Transverse colon (tissue), 3 donors: ENCODE results near the gene CISD3.

Experiments
- POLR2A ChIP-seq: fragments of 450-650 bp; IDR thresholded peaks from one replicate; pipeline ENCODE4 v1.6.1; 2016; ENCODE audit warnings: antibody characterized with exemption, mild to moderate bottlenecking, moderate library complexity
- TF ChIP-seq, protein P1 (sequence below), 5 experiments: fragments of 200-600 bp in 3 of 5; fragments of 450-650 bp in 2 of 5; sonication (generic) in 3 of 5; IDR thresholded peaks; 1 replicate in 2 of 5; 2 replicates in 3 of 5; pipeline ENCODE4 v1.5.1; 2016 to 2017; ENCODE audit warnings: antibody characterized with exemption in 5 of 5, inconsistent platforms in 3 of 5, mild to moderate bottlenecking in 2 of 5, moderate library complexity in 1 of 5

DNA sequence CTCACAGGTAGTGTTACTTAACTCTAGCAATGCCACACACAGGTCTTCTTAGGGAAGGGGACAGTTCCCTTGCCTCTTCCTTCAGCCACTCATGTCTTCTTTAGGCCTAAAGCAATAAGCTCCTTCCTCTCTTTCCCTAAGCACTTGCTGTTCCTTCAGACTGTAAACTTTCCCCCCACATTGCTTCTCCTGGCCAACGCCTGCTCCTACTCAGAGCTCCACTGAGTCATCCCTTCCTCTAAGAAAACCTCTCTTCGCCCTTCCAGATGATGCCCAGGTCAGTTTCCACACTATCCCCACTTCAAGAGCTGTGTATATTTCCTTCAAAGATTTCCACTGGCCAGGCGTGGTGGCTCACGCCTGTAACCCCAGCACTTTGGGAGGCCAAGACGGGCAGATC, 42.9 kb upstream of the CISD3 start:
- TF ChIP-seq, protein P1, sequence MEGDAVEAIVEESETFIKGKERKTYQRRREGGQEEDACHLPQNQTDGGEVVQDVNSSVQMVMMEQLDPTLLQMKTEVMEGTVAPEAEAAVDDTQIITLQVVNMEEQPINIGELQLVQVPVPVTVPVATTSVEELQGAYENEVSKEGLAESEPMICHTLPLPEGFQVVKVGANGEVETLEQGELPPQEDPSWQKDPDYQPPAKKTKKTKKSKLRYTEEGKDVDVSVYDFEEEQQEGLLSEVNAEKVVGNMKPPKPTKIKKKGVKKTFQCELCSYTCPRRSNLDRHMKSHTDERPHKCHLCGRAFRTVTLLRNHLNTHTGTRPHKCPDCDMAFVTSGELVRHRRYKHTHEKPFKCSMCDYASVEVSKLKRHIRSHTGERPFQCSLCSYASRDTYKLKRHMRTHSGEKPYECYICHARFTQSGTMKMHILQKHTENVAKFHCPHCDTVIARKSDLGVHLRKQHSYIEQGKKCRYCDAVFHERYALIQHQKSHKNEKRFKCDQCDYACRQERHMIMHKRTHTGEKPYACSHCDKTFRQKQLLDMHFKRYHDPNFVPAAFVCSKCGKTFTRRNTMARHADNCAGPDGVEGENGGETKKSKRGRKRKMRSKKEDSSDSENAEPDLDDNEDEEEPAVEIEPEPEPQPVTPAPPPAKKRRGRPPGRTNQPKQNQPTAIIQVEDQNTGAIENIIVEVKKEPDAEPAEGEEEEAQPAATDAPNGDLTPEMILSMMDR (IDR thresholded peaks at IDR 0.05), result no peak
- no peak for TF ChIP-seq POLR2A
